SW 1271 (cell line): Measurements from ENCODE around the gene EDC4.
"Not testable (repeated sequence)": the region's sequence is repeated elsewhere in the genome, so short reads cannot be mapped to it uniquely, and the experiment has no call there.

Experiments
- DNase-seq, 2 experiments: peaks; one replicate each; lab custom pipeline; 2025; lab: John Stamatoyannopoulos, UW

EDC4 gene

GRCh38 chr16:67853670-67854069 lies 19.2 kb upstream of the EDC4 start:
- DNase-seq = no peak

- DNase-seq = no peak
Observed at GRCh38 chr16:67855789-67856188, 17.1 kb upstream of the EDC4 start.

GRCh38 chr16:67856927-67857546 lies 15.8 kb upstream of the EDC4 start:
- DNase-seq = no peak

- DNase-seq = peak; percentile 73 to 88
Observed at GRCh38 chr16:67857547-67858233, 15.2 kb upstream of the EDC4 start.

GRCh38 chr16:67858500-67858899 lies 14.4 kb upstream of the EDC4 start:
- DNase-seq = no peak

- peak in 1 of 2 experiments; percentile 35 for DNase-seq
Observed at GRCh38 chr16:67860589-67861398, 12.1 kb upstream of the EDC4 start.

GRCh38 chr16:67861877-67862276 lies 11.0 kb upstream of the EDC4 start:
- no peak for DNase-seq

GRCh38 chr16:67862623-67863583 lies 9.9 kb upstream of the EDC4 start:
- DNase-seq = no peak

GRCh38 chr16:67864044-67864443 lies 8.8 kb upstream of the EDC4 start:
- not testable (repeated sequence) for DNase-seq

- no peak for DNase-seq
Observed at GRCh38 chr16:67864594-67864993, 8.3 kb upstream of the EDC4 start.

- DNase-seq = peak in 1 of 2 experiments; percentile 47
Observed at GRCh38 chr16:67865318-67865717, 7.5 kb upstream of the EDC4 start.

GRCh38 chr16:67868290-67868689 lies 4.6 kb upstream of the EDC4 start:
- no peak for DNase-seq

GRCh38 chr16:67869653-67870052 lies 3.2 kb upstream of the EDC4 start:
- DNase-seq = no peak

GRCh38 chr16:67871256-67871655 lies 1.6 kb upstream of the EDC4 start:
- DNase-seq = no peak

GRCh38 chr16:67872131-67872630 lies 671 bp upstream of the EDC4 start:
- DNase-seq = no peak

- DNase-seq = no peak
Observed at GRCh38 chr16:67873435-67874370, 851 bp downstream of the EDC4 start.

- no peak for DNase-seq
Observed at GRCh38 chr16:67874372-67874771, 1.5 kb downstream of the EDC4 start.

- no peak for DNase-seq
Observed at GRCh38 chr16:67877064-67877463, 4.2 kb downstream of the EDC4 start.

GRCh38 chr16:67878232-67878631 lies 5.4 kb downstream of the EDC4 start:
- DNase-seq = no peak

GRCh38 chr16:67878846-67879245 lies 6.0 kb downstream of the EDC4 start:
- no peak for DNase-seq
